Measurements from ENCODE around the gene ZNF276. TPM values are rescaled to one million over a fixed set of nuclear protein-coding genes. Genes with fewer than 3 reads are reported as not detected.

ZNF276 gene
- total and polyA plus RNA-seq, 2 donors (not counting 1 experiment from before 2014, with no cell fraction given), result 82.7 to 110 TPM

GRCh38 chr16:89690392-89690901 is 30.9 kb upstream of the ZNF276 start:
- POLR2A ChIA-PET, result no interaction called here
- Mint-ChIP-seq H3K27ac (no peak overlapping the region), H3K9me3 (ENCODE audit: insufficient read depth) (no peaks in the 10 kb centered on the region), H3K4me1 (peaks cover 18% of the 10 kb centered on the region), H3K27me3 (no peaks in the 10 kb centered on the region), H3K4me3 (no peak overlapping the region)
- Histone ChIP-seq H3K9me3 (ENCODE audit: control extremely low read depth in 1 of 3, control insufficient read depth in 2 of 3, insufficient read depth in 1 of 3, low read length in 2 of 3) (no peaks in the 10 kb centered on the region), H3K4me2 (replicated peaks; ENCODE audit: low read depth, low read length, poor library complexity, severe bottlenecking) (no peak overlapping the region), H3K9ac (ENCODE audit: low read length) (no peak overlapping the region), H3K4me3 (ENCODE audit: control extremely low read depth in 1 of 5, extremely low read depth in 1 of 5, insufficient read depth in 1 of 5, low read depth in 2 of 5, low read length in 4 of 5) (no peak overlapping the region), H3K36me3 (replicated peaks in 1 of 2; ENCODE audit: control extremely low read depth in 1 of 2, control insufficient read depth in 1 of 2, extremely low read depth in 1 of 2, insufficient read depth in 2 of 2, low read length in 1 of 2) (peaks cover 2 to 35% of the 10 kb centered on the region in 2 experiments), H3K79me2 (ENCODE audit: control insufficient read depth, insufficient read depth, low read length) (peaks cover 32% of the 10 kb centered on the region), H4K20me1 (ENCODE audit: control insufficient read depth, insufficient read depth, low read length, poor library complexity, severe bottlenecking) (peaks cover 20% of the 10 kb centered on the region), H3K27ac (ENCODE audit: low read length in 2 of 2) (no peak overlapping the region), H3K27me3 (replicated peaks in 1 of 4; ENCODE audit: control extremely low read depth in 1 of 4, control insufficient read depth in 3 of 4, insufficient read depth in 4 of 4, low read length in 3 of 4) (no peaks in the 10 kb centered on the region), H3K4me1 (ENCODE audit: control insufficient read depth in 2 of 2, insufficient read depth in 2 of 2, low read length in 2 of 2) (peaks cover 7 to 22% of the 10 kb centered on the region in 2 donors), H2AFZ (ENCODE audit: insufficient read depth, low read depth, low read length, poor library complexity, severe bottlenecking) (no peak overlapping the region)
- no peak for ATAC-seq (ENCODE audit: low read depth)
- WGBS (ENCODE audit: insufficient coverage), result 96% methylated on average over 16 of the region's 16 CpGs
- no peak for TF ChIP-seq EZH2 (IDR thresholded peaks at IDR 0.05; ENCODE audit: borderline replicate concordance, insufficient read depth, low read depth, low read length, poor library complexity, severe bottlenecking)
- TF ChIP-seq CTCF (IDR thresholded peaks at IDR 0.05), result no peak
- DNase-seq, result peak; percentile 11
- intact Hi-C loops (cut with micrococcal nuclease), result no loop called here
- CTCF ChIA-PET, result no interaction called here

- no peak overlapping the region for H3K9ac ChIP-seq (ENCODE audit: low read length)
- no peak overlapping the region for H2AFZ ChIP-seq (ENCODE audit: insufficient read depth, low read depth, low read length, poor library complexity, severe bottlenecking)
- ATAC-seq (ENCODE audit: low read depth) (no peak), DNase-seq (peak; percentile 23)
- H3K4me3 ChIP-seq (ENCODE audit: control extremely low read depth in 1 of 5, extremely low read depth in 1 of 5, insufficient read depth in 1 of 5, low read depth in 2 of 5, low read length in 4 of 5), result no peak overlapping the region
- CTCF ChIA-PET, result no interaction called here
- intact Hi-C loops (cut with micrococcal nuclease), result no loop called here
- H3K27ac Mint-ChIP-seq, result no peak overlapping the region
- no peak overlapping the region for H3K4me2 ChIP-seq (replicated peaks; ENCODE audit: low read depth, low read length, poor library complexity, severe bottlenecking)
- H3K27ac ChIP-seq (ENCODE audit: low read length in 2 of 2), result no peak overlapping the region
- TF ChIP-seq EZH2 (IDR thresholded peaks at IDR 0.05; ENCODE audit: borderline replicate concordance, insufficient read depth, low read depth, low read length, poor library complexity, severe bottlenecking), result no peak
- TF ChIP-seq CTCF (IDR thresholded peaks at IDR 0.05), result no peak
- H3K9me3 ChIP-seq (ENCODE audit: control extremely low read depth in 1 of 3, control insufficient read depth in 2 of 3, insufficient read depth in 1 of 3, low read length in 2 of 3), result no peaks in the 10 kb centered on the region
- POLR2A ChIA-PET, result no interaction called here
- H3K4me1 Mint-ChIP-seq, result peaks cover 16% of the 10 kb centered on the region
- H3K4me1 ChIP-seq (ENCODE audit: control insufficient read depth in 2 of 2, insufficient read depth in 2 of 2, low read length in 2 of 2), result peaks cover 9 to 18% of the 10 kb centered on the region in 2 donors
- no peaks in the 10 kb centered on the region for H3K27me3 Mint-ChIP-seq
- H4K20me1 ChIP-seq (ENCODE audit: control insufficient read depth, insufficient read depth, low read length, poor library complexity, severe bottlenecking), result peaks cover 29% of the 10 kb centered on the region
- no peaks in the 10 kb centered on the region for H3K27me3 ChIP-seq (replicated peaks in 1 of 4; ENCODE audit: control extremely low read depth in 1 of 4, control insufficient read depth in 3 of 4, insufficient read depth in 4 of 4, low read length in 3 of 4)
- 94% methylated on average over 17 of the region's 21 CpGs for WGBS (ENCODE audit: insufficient coverage)
- no peak overlapping the region for H3K4me3 Mint-ChIP-seq
- peaks cover 2 to 35% of the 10 kb centered on the region in 2 experiments for H3K36me3 ChIP-seq (replicated peaks in 1 of 2; ENCODE audit: control extremely low read depth in 1 of 2, control insufficient read depth in 1 of 2, extremely low read depth in 1 of 2, insufficient read depth in 2 of 2, low read length in 1 of 2)
- no peaks in the 10 kb centered on the region for H3K9me3 Mint-ChIP-seq (ENCODE audit: insufficient read depth)
- H3K79me2 ChIP-seq (ENCODE audit: control insufficient read depth, insufficient read depth, low read length), result peaks cover 32% of the 10 kb centered on the region
Observed at GRCh38 chr16:89691231-89691985, 29.9 kb upstream of the ZNF276 start.

Data from B cell (primary cell).